Calu3 (cell line): ENCODE results near the gene C19orf81. TPM values are rescaled to one million over a fixed set of nuclear protein-coding genes. Genes with fewer than 3 reads are reported as not detected.

Experiments
- BruUV-seq: library from RNA; stranded (reverse); fragments of 400-500 nt; replicated peaks from 2 replicates; lab custom pipeline; 2021; lab: Mats Ljungman, UMichigan
- CTCF ChIA-PET: fragments of 300-600 bp; sonication (Branson Sonifier 250); formaldehyde crosslinking; loops from one replicate; lab custom pipeline; 2022; ENCODE audit warnings: antibody characterized with exemption; lab: Charles Lee
- DNase-seq: peaks from one replicate; pipeline ENCODE4 v3.0.0; 2022
- H3K27ac Mint-ChIP-seq: one replicate; pipeline ENCODE4 v1.8.0; 2022; ENCODE audit warnings: mixed read lengths; ENCODE audit not compliant: unreplicated experiment
- H3K27me3 Mint-ChIP-seq: one replicate; pipeline ENCODE4 v1.8.0; 2022; ENCODE audit warnings: mixed read lengths; ENCODE audit not compliant: unreplicated experiment
- H3K36me3 Mint-ChIP-seq: one replicate; pipeline ENCODE4 v1.8.0; 2022; ENCODE audit warnings: mild to moderate bottlenecking, moderate library complexity, mixed read lengths; ENCODE audit not compliant: insufficient read depth, unreplicated experiment
- H3K4me1 Mint-ChIP-seq: one replicate; pipeline ENCODE4 v1.8.0; 2022; ENCODE audit warnings: mild to moderate bottlenecking, low read depth, mixed read lengths; ENCODE audit not compliant: unreplicated experiment
- H3K4me3 Mint-ChIP-seq: one replicate; pipeline ENCODE4 v1.8.0; 2022; ENCODE audit warnings: mild to moderate bottlenecking, low read depth, moderate library complexity, mixed read lengths; ENCODE audit not compliant: unreplicated experiment
- H3K9me3 Mint-ChIP-seq: one replicate; pipeline ENCODE4 v1.8.0; 2022; ENCODE audit warnings: low read depth, mixed read lengths; ENCODE audit not compliant: unreplicated experiment
- intact Hi-C: fragments of 100-400 bp; cut with micrococcal nuclease; formaldehyde crosslinking; loops from one replicate; pipeline ENCODE4 v1.10.0; 2022; ENCODE audit not compliant: unreplicated experiment
- total RNA-seq: library from RNA; stranded (reverse); gene quantifications from 2 replicates; pipeline ENCODE4 v1.2.3, GENCODE V29; 2022
- TF ChIP-seq, protein P1 (sequence below): fragments of 200-600 bp; IDR thresholded peaks from one replicate; pipeline ENCODE4 v1.8.0; 2022; ENCODE audit warnings: antibody characterized with exemption; ENCODE audit not compliant: unreplicated experiment

Gene C19orf81
- total RNA-seq, 1 experiment from 2014 or later, result not detected

DNA sequence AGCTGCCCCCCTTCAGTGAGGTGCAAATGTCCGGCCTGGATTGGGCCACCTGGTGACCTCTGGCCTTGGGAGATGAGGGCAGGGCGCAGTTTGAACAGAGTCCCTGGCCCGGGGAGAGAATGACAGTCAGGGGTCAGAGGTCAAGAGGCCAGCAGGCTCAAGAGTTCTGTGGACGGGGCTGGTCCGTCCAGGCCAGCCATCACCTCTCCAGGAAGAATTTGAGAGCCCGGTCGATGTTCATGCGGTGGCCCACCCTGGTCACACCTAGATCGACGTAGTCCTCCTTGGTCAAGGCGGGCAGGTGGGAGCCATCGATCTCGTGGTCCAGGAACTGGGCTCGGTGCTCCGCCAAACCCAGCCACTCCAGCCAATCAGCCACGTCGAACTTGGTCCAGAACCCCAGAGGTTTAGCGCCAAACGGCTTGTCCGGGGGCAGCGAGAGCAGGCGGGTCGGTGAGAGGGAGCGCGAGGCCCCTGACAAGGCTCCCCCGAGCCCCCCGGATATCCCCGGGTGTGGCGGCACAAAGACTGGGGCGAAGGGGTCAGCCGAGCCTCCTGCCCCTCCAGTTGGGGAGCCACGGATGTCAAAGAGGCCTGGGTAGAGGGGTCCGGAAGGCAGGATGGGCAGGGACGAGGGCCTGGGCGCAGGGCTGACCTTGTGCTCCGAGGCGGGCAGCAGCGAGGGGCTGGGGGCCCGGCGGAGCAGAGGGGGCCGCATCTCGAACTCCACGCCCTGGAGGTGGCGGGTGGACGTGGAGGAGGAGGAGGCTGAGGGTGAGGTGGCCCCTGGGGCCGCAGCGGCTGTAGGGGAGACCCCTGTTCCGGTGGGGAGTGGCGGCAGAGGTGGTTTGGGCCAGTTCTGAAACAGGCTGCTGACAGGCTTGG is 12.8 kb downstream of the C19orf81 start:
- peaks cover 19% of the 10 kb centered on the region for H3K4me1 Mint-ChIP-seq
- H3K27ac Mint-ChIP-seq, result no peak overlapping the region
- H3K9me3 Mint-ChIP-seq, result peaks cover 5% of the 10 kb centered on the region
- BruUV-seq, result no TSS peak
- intact Hi-C loops, result no loop called here
- H3K4me3 Mint-ChIP-seq, result no peak overlapping the region
- H3K36me3 Mint-ChIP-seq, result no peaks in the 10 kb centered on the region
- H3K27me3 Mint-ChIP-seq, result peaks cover 37% of the 10 kb centered on the region
- CTCF ChIA-PET, result no interaction called here
- TF ChIP-seq, protein P1, sequence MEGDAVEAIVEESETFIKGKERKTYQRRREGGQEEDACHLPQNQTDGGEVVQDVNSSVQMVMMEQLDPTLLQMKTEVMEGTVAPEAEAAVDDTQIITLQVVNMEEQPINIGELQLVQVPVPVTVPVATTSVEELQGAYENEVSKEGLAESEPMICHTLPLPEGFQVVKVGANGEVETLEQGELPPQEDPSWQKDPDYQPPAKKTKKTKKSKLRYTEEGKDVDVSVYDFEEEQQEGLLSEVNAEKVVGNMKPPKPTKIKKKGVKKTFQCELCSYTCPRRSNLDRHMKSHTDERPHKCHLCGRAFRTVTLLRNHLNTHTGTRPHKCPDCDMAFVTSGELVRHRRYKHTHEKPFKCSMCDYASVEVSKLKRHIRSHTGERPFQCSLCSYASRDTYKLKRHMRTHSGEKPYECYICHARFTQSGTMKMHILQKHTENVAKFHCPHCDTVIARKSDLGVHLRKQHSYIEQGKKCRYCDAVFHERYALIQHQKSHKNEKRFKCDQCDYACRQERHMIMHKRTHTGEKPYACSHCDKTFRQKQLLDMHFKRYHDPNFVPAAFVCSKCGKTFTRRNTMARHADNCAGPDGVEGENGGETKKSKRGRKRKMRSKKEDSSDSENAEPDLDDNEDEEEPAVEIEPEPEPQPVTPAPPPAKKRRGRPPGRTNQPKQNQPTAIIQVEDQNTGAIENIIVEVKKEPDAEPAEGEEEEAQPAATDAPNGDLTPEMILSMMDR, result no peak
- DNase-seq, result no peak

GRCh38 chr19:50662651-50663481 is 13.6 kb downstream of the C19orf81 start:
- peaks cover 5% of the 10 kb centered on the region for H3K9me3 Mint-ChIP-seq
- CTCF ChIA-PET, result no interaction called here
- H3K27me3 Mint-ChIP-seq, result peaks cover 32% of the 10 kb centered on the region
- no TSS peak for BruUV-seq
- H3K4me1 Mint-ChIP-seq, result peaks cover 17% of the 10 kb centered on the region
- intact Hi-C loops, result no loop called here
- no peaks in the 10 kb centered on the region for H3K36me3 Mint-ChIP-seq
- TF ChIP-seq, protein P1, result no peak
- DNase-seq, result no peak
- H3K4me3 Mint-ChIP-seq, result no peak overlapping the region
- H3K27ac Mint-ChIP-seq, result no peak overlapping the region

DNA sequence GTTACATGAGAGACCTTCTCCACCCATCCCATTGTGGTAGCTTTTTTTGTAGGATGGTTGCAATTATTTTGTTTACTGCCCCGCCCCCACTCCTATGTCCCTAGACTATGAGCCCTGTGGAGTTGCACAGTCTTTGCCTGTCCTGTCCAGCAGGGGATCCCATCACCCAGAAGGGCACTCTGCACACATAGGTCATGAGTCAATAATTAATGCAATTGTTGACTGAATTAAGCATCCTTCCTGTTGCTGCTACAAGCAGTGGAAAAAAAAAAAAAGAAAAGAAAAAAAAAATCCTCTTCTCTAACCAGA is 14.2 kb downstream of the C19orf81 start:
- peaks cover 11% of the 10 kb centered on the region for H3K4me1 Mint-ChIP-seq
- H3K36me3 Mint-ChIP-seq, result no peaks in the 10 kb centered on the region
- no peak overlapping the region for H3K4me3 Mint-ChIP-seq
- H3K27ac Mint-ChIP-seq, result no peak overlapping the region
- CTCF ChIA-PET, result no interaction called here
- BruUV-seq, result no TSS peak
- peak; percentile 41 for DNase-seq
- intact Hi-C loops, result no loop called here
- H3K9me3 Mint-ChIP-seq, result peaks cover under 1% of the 10 kb centered on the region
- TF ChIP-seq, protein P1, result peak; percentile 20
- H3K27me3 Mint-ChIP-seq, result peaks cover 26% of the 10 kb centered on the region

DNA sequence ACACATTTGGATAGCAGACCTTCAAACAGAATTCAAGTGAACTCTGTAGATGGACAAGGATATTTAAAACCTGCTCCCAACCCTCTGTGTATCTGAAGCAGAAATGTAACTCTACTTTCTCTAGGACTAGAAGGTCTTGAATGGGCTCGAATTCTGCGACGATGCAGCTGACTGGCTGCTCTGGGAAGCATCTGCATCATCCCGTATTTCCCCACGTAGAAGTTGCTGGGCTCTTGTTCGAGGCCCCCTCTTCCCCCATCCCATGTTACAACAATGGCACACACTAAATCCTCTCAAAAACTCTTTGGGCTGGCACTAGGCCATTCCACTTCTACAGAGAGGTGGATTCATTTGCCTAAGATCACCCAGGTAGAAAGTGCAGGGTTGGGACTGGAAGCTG is 15.0 kb downstream of the C19orf81 start:
- no peak overlapping the region for H3K27ac Mint-ChIP-seq
- H3K4me1 Mint-ChIP-seq, result peaks cover 10% of the 10 kb centered on the region
- no peak overlapping the region for H3K4me3 Mint-ChIP-seq
- BruUV-seq, result no TSS peak
- CTCF ChIA-PET, result interaction anchor here (0.6 kb wide), 2 partner anchors 118 to 241 kb away, joined by 3 to 4 read pairs; no protein-coding TSS in a partner anchor
- no peak for DNase-seq
- intact Hi-C loops, result no loop called here
- H3K27me3 Mint-ChIP-seq, result peaks cover 24% of the 10 kb centered on the region
- H3K36me3 Mint-ChIP-seq, result no peaks in the 10 kb centered on the region
- no peaks in the 10 kb centered on the region for H3K9me3 Mint-ChIP-seq
- TF ChIP-seq, protein P1, result no peak
